Measurements from ENCODE around the gene DNM3.
"Not testable (repeated sequence)": the region's sequence is repeated elsewhere in the genome, so short reads cannot be mapped to it uniquely, and the experiment has no call there.

DNA sequence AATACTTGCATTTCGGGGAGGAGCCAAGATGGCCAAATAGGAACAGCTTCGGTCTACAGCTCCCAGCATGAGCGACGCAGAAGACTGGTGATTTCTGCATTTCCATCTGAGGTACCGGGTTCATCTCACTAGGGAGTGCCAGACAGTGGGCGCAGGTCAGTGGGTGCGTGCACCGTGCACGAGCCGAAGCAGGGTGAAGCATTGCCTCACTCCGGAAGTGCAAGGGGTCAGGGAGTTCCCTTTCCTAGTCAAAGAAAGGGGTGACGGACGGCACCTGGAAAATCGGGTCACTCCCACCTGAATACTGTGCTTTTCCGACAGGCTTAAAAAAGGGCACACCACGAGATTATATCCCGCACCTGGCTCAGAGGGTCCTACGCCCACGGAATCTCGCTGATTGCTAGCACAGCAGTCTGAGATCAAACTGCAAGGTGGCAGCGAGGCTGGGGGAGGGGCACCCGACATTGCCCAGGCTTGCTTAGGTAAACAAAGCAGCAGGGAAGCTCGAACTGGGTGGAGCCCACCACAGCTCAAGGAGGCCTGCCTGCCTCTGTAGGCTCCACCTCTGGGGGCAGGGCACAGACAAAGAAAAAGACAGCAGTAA is 214.6 kb downstream of the DNM3 start:
- not testable (repeated sequence) for TF ChIP-seq CTCF (IDR thresholded peaks at IDR 0.05; ENCODE audit: low read depth, low read length); POLR2A (IDR thresholded peaks at IDR 0.05; ENCODE audit: extremely low read depth, insufficient read length)
